Mucosa of rectum (tissue), 2 donors: ENCODE results near the gene OR5D16.

ENCODE experiments used
- H3K27ac ChIP-seq, 2 donors: one replicate each; pipeline ENCODE4 v1.7.0; 2013; ENCODE audit warnings: inconsistent platforms in 2 of 2, low read depth in 2 of 2, low read length in 2 of 2
- H3K27me3 ChIP-seq, 2 donors: one replicate each; pipeline ENCODE4 v1.7.0; 2013; ENCODE audit warnings: low read length in 2 of 2; ENCODE audit not compliant: control insufficient read depth in 2 of 2, insufficient read depth in 2 of 2
- H3K36me3 ChIP-seq, 2 donors: one replicate each; pipeline ENCODE4 v1.7.0; 2013; ENCODE audit warnings: low read length in 2 of 2; ENCODE audit not compliant: control insufficient read depth in 2 of 2, insufficient read depth in 2 of 2
- H3K4me1 ChIP-seq, 2 donors: one replicate each; pipeline ENCODE4 v1.7.0; 2013; ENCODE audit warnings: low read length in 2 of 2, mild to moderate bottlenecking in 1 of 2; ENCODE audit not compliant: control insufficient read depth in 2 of 2, insufficient read depth in 2 of 2
- H3K4me3 ChIP-seq, 2 donors: one replicate each; pipeline ENCODE4 v1.7.0; 2013; ENCODE audit warnings: low read length in 2 of 2
- H3K9ac ChIP-seq, 2 donors: one replicate each; pipeline ENCODE4 v1.7.0; 2013; ENCODE audit warnings: low read length in 2 of 2, low read depth in 1 of 2, mild to moderate bottlenecking in 1 of 2
- H3K9me3 ChIP-seq, 2 donors: one replicate each; pipeline ENCODE4 v1.7.0; 2013; ENCODE audit warnings: low read length in 2 of 2; ENCODE audit not compliant: control insufficient read depth in 2 of 2
- donor health status: healthy.
- donor health status: Normal muscosa, but diverticular disease.

Gene OR5D16

GRCh38 chr11:55838452-55838851, at the start of gene OR5D16:
OR5D16 (plus strand) TSS chr11:55838752; CDS start chr11:55838752, 0 bp downstream.
- Histone ChIP-seq H3K36me3 (no peaks in the 10 kb centered on the region), H3K27ac (no peak within 1 kb of the TSS), H3K27me3 (no peaks in the 10 kb centered on the region), H3K4me1 (no peaks in the 10 kb centered on the region), H3K4me3 (no peak within 1 kb of the TSS), H3K9me3 (peaks cover 0 to 6% of the 10 kb centered on the region in 2 donors), H3K9ac (no peak within 1 kb of the TSS)

DNA sequence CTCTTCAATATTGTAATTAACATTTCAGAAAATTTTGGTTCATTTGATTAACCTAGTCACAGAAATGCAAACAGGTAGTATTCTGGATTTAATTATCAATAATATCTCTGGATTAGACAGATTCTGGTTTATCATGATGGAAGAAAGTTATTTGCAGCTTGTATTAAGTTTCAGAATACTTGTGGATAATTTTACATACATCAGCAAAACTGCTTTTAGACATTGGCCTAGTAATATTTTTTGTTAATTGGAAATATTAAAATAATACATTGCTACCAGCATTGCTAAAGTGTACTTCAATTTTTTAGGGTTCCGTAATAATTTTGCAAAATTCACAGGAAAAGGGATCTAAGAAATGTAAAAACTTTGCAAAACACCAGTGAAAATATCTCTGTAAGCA, 46.9 kb upstream of the OR5D16 start:
- Histone ChIP-seq H3K9ac (no peak overlapping the region), H3K27ac (no peak overlapping the region), H3K9me3 (peaks cover 0 to 3% of the 10 kb centered on the region in 2 donors), H3K4me3 (no peak overlapping the region), H3K36me3 (no peaks in the 10 kb centered on the region), H3K4me1 (no peaks in the 10 kb centered on the region), H3K27me3 (no peaks in the 10 kb centered on the region)

GRCh38 chr11:55793321-55793720, 45.2 kb upstream of the OR5D16 start:
- Histone ChIP-seq H3K4me3 (no peak overlapping the region), H3K27me3 (no peaks in the 10 kb centered on the region), H3K9me3 (peaks cover 0 to 3% of the 10 kb centered on the region in 2 donors), H3K9ac (no peak overlapping the region), H3K27ac (no peak overlapping the region), H3K36me3 (no peaks in the 10 kb centered on the region), H3K4me1 (no peaks in the 10 kb centered on the region)

GRCh38 chr11:55795256-55795655, 43.3 kb upstream of the OR5D16 start, which contains the start of gene OR5D14:
OR5D14 (plus strand) TSS chr11:55795556; CDS start chr11:55795556, 0 bp downstream.
- H3K36me3 ChIP-seq = no peaks in the 10 kb centered on the region
- no peak within 1 kb of the TSS for H3K4me3 ChIP-seq

DNA sequence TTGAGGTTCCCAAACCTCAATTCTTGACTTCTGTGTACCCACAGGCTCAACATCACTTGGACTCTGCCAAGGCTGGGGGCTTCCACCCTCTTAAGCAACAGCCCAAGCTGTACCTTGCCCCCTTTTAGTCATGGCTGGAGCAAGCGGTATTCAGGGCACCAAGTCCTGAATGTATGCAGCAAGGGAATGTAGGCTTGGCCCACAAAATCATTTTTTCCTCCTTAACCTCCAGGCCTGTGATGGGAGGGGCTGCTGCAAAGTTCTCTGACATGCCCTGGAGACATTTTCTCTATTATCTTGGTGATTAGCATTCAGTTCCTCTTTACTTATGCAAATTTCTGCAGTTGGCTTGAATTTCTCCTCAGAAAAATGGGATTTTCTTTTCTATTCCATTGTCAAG, 32.3 kb upstream of the OR5D16 start:
- Histone ChIP-seq H3K36me3 (no peaks in the 10 kb centered on the region), H3K27me3 (no peaks in the 10 kb centered on the region), H3K4me3 (no peak overlapping the region), H3K9ac (no peak overlapping the region), H3K4me1 (no peaks in the 10 kb centered on the region), H3K27ac (no peak overlapping the region), H3K9me3 (peaks cover 0 to 3% of the 10 kb centered on the region in 2 donors)

More at GRCh38 chr11:55795256-55795655, 43.3 kb upstream of the OR5D16 start, which contains the start of gene OR5D14:
- Histone ChIP-seq H3K27me3 (no peaks in the 10 kb centered on the region), H3K9ac (no peak within 1 kb of the TSS), H3K4me1 (no peaks in the 10 kb centered on the region), H3K27ac (no peak within 1 kb of the TSS), H3K9me3 (peaks cover 0 to 3% of the 10 kb centered on the region in 2 donors)

DNA sequence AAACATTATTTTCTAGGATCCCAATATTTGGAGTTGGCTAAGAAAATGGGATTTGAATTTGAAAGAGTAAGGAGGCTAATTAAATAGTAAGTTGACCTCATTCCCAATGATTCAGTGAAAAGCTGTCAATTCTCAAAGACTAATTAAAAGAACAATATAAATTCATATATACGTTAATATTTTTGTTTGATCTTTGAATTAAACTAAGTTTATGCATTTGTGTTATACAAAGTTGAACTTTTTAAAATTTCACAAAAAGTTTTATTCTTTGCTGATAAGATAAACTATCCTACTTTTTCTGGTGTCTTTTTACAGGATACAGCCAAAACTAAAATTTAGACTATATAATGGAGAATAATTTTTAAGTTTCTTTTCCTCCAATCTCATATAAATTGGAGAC, 27.5 kb upstream of the OR5D16 start, which contains the start of gene OR5L1:
Gene OR5L1 (plus strand): TSS at position 301 of the 400 bp plus-strand sequence. CDS start 100 bp downstream, outside the sequence.
- no peak within 1 kb of the TSS for H3K9ac ChIP-seq
- H3K4me3 ChIP-seq = no peak within 1 kb of the TSS
- H3K36me3 ChIP-seq = no peaks in the 10 kb centered on the region
- no peaks in the 10 kb centered on the region for H3K27me3 ChIP-seq
- H3K27ac ChIP-seq = no peak within 1 kb of the TSS
- no peaks in the 10 kb centered on the region for H3K4me1 ChIP-seq
- H3K9me3 ChIP-seq = peaks cover 0 to 3% of the 10 kb centered on the region in 2 donors

- no peak within 1 kb of the TSS for H3K9ac ChIP-seq
- no peaks in the 10 kb centered on the region for H3K27me3 ChIP-seq
- H3K4me1 ChIP-seq = no peaks in the 10 kb centered on the region
- H3K36me3 ChIP-seq = no peaks in the 10 kb centered on the region
- H3K27ac ChIP-seq = no peak within 1 kb of the TSS
- H3K4me3 ChIP-seq = no peak within 1 kb of the TSS
- peaks cover 0 to 2% of the 10 kb centered on the region in 2 donors for H3K9me3 ChIP-seq
These were observed 19.2 kb upstream of the OR5D16 start, which contains the start of gene OR5D18 for GRCh38 chr11:55819330-55819729. OR5D18 (plus strand) TSS chr11:55819630; CDS start chr11:55819630, 0 bp downstream.

- no peaks in the 10 kb centered on the region for H3K27me3 ChIP-seq
- no peaks in the 10 kb centered on the region for H3K36me3 ChIP-seq
- H3K4me1 ChIP-seq = no peaks in the 10 kb centered on the region
- no peak within 1 kb of the TSS for H3K27ac ChIP-seq
- H3K4me3 ChIP-seq = no peak within 1 kb of the TSS
- no peaks in the 10 kb centered on the region for H3K9me3 ChIP-seq
- no peak within 1 kb of the TSS for H3K9ac ChIP-seq
These were observed 11.6 kb upstream of the OR5D16 start, which contains the start of gene OR5L2 for GRCh38 chr11:55826919-55827318. OR5L2 (plus strand) TSS chr11:55827219; CDS start chr11:55827219, 0 bp downstream.

DNA sequence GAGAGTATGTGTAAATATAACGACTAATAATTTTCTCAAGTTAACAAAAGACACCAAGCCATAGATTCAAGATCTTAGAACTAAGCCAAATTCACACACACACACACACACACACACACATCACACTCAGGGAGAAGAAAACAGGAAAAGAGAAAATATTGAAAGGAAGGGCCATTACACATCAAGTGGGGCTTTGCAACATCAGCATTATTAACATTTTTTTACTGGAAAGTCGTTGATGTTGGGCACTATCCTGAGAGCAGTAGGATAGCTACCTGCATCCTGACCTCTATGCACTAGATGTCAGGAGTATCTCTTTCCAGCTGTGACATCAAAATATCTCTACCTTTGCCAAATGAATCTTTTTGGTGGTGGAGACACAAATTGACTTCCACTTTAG, 8.9 kb downstream of the OR5D16 start:
- Histone ChIP-seq H3K4me1 (no peaks in the 10 kb centered on the region), H3K4me3 (no peak overlapping the region), H3K36me3 (no peaks in the 10 kb centered on the region), H3K27me3 (no peaks in the 10 kb centered on the region), H3K9me3 (no peaks in the 10 kb centered on the region), H3K9ac (no peak overlapping the region), H3K27ac (no peak overlapping the region)

GRCh38 chr11:55849037-55849436, 10.5 kb downstream of the OR5D16 start:
- Histone ChIP-seq H3K27ac (no peak overlapping the region), H3K27me3 (no peaks in the 10 kb centered on the region), H3K4me3 (no peak overlapping the region), H3K36me3 (no peaks in the 10 kb centered on the region), H3K4me1 (no peaks in the 10 kb centered on the region), H3K9ac (no peak overlapping the region), H3K9me3 (no peaks in the 10 kb centered on the region)
